ENCODE data around the gene RANBP17.
"Not testable (repeated sequence)": the region's sequence is repeated elsewhere in the genome, so short reads cannot be mapped to it uniquely, and the experiment has no call there.

Gene RANBP17

DNA sequence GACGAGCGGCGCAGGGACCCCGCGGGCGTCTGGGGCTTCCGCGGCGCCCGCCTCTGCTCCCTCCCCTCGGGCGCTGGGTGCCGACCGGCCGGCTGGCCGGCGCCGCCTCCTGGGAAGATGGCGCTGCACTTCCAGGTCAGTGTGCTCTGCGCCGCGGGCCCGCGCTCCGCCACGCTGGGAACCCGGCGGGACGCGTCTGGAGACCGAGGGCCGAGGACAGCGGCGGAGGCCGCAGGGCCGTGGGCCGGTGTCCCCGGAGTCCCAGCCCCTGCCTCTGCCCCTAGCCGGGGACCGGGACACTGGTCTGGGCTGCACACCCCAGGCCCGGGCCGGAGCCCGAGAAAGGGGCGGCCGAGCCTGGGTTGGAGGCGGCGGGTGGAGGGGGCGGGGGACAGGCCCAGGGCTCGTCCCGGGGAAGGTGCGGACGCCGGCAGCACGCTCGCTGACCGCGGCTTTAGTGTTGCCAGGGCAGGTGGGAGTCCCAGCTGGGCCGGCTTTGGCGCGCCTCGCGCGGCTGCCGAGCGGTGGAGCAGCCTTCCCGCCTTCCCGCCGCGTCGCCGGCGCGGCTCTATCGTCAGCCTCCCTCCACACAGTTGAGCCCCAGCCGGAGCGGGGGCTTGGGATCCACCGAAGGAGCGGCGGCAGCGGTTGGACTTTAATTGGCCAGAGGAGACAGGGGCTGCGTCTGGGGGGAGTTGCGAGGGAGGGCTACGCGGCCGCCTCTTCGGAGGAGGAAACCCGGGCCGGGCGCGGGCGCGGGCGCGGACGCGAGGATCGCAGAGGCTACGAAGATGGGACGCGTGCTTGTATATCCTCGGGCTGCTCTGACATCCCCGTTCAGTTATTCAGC is at the start of gene RANBP17:
Gene RANBP17, plus strand, starts transcription at position 102 of the 850 bp plus-strand sequence.
- DNase-seq: peak; percentile 24

- DNase-seq: no peak
Observed at GRCh38 chr5:170813231-170813630, 48.6 kb upstream of the RANBP17 start.

- DNase-seq: no peak
Observed at GRCh38 chr5:170817195-170817594, 44.6 kb upstream of the RANBP17 start.

DNA sequence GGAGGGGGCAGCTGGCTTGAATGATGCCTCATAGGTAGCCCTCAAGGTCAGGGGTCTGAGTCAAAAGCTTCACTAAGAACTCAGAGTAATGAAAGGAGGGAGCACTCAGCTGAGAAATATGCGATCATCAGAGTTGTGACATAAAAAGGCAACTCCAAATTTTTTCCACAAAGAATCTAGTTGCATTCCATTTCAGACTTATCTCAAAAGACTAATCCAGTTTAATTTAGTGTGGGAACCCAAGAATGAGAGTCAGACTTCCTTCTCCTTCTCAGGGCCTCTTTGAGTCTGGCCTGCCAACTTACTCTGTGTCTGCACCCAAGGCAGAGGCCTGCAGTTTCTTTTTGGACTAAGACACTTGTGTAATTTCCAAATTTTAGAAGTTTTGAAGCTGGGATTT is 43.6 kb upstream of the RANBP17 start:
- DNase-seq: no peak

- no peak for DNase-seq
Observed at GRCh38 chr5:170819824-170820223, 42.0 kb upstream of the RANBP17 start.

- DNase-seq: no peak
Observed at GRCh38 chr5:170821257-170821800, 40.5 kb upstream of the RANBP17 start.

GRCh38 chr5:170826117-170826516 is 35.7 kb upstream of the RANBP17 start:
- no peak for DNase-seq

DNA sequence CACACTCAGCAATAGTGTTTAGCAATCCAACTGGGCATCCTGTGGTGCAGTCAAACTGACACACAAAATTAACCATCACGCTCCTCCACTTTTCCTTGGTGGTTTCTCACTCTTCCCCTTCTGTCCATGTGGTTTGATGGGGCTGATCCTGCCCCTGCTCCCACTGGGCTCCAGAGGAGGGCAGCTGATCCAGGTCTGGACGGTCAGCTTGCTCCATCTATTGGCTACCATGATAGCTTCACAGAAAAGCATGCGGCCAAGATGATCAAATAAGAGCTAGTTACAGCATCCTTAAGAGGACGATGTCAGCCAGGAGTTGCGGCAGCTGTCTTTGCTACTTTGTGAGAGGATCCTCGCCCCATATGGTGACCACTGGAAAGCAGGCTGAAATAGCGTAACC is 29.6 kb upstream of the RANBP17 start:
- no peak for DNase-seq

- not testable (repeated sequence) for DNase-seq
Observed at GRCh38 chr5:170833981-170834380, 27.8 kb upstream of the RANBP17 start.

DNA sequence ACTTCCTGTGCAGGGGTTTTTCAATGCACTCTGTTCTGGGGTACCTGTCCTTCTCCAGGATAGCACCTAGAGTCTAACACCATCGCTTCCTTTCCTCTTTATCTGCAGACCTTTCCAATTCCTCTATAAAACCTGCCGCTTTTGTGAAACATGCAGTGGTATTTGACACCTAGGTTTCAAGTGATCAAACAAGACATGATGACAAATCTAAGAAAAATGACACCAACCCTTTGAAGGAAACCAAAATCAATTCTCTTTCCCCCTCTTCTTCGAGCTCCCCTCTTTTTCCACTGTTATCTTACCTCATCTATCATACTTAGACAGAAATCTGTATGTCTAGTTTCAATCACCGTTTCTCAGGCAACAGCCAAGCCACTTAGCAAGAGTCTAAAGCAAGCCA is 25.6 kb upstream of the RANBP17 start:
- DNase-seq: no peak

DNA sequence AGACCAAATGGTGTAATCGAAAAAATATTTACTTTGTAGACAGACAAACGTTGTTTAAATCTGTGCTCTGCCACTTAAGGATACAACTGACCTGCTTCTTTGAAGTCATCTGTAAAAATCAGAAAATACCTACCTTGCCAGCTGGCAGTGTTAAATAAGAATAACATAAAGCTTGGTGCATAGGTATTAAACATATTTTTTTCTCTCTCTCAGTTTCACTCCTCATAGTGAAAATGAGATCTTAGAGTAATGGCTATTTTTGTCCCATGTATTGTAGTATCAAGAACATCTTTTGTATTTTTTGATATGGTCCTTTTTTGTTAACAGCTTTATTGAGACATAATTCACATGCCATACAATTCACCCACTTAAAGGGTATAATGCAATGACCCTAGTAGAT is 17.9 kb upstream of the RANBP17 start:
- DNase-seq: no peak

- no peak for DNase-seq
Observed at GRCh38 chr5:170844651-170845050, 17.2 kb upstream of the RANBP17 start.

DNA sequence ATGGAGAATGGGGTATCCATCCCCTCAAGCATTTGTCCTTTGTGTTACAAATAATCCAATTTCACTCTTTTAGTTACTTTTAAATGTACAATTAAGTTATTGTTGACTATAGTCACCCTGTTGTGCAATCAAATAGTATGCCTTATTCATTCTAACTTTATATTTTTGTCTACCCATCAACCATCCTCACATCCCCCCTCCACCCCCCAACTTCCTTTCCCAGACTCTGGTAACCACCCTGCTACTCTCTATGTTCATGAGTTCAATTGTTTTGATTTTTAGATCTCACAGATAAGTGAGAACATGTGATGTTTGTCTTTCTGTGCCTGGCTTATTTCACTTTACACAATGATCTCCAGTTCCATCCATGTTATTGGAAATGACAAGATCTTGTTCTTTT is 15.4 kb upstream of the RANBP17 start:
- DNase-seq: no peak

DNA sequence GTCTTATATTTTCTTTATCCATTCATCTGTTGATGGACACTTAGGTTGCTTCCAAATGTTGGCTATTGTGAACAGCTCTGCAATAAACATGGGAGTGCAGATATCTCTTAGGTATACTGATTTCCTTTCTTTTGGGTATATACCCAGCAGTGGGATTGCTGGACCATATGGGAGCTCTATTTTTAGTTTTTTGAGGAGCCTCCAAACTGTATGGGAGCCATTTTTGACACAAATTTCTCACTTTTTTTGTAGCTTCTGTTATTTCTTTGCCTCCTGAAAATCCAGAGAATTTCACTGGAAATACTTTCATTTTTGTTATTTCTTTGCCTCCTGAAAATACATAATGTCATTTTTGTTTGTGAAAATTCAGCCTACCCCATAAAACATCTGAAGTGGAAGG is 15.0 kb upstream of the RANBP17 start:
- DNase-seq: no peak

- DNase-seq: no peak
Observed at GRCh38 chr5:170848033-170848432, 13.8 kb upstream of the RANBP17 start.

GRCh38 chr5:170849374-170849773 is 12.4 kb upstream of the RANBP17 start:
- DNase-seq: no peak

DNA sequence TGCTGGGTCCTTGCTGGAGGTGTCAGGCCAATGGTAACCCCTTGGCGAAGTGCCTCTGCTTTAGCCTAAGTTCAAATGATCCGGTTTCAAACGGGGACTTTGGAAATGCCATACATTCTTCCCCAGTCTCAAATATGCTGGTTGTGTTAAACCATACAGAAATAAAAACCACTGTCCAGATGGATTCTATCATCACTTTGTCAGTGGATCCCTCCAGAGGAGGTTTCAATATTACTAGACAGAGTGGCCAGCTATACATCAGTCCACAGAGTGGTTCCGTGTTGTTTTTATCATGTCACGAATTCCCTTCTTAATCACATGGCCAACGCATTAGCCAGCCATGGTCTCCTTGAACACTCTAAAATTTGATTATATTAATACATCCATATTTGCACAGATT is 7.3 kb upstream of the RANBP17 start:
- DNase-seq: no peak

- DNase-seq: no peak
Observed at GRCh38 chr5:170857066-170857465, 4.8 kb upstream of the RANBP17 start.

DNA sequence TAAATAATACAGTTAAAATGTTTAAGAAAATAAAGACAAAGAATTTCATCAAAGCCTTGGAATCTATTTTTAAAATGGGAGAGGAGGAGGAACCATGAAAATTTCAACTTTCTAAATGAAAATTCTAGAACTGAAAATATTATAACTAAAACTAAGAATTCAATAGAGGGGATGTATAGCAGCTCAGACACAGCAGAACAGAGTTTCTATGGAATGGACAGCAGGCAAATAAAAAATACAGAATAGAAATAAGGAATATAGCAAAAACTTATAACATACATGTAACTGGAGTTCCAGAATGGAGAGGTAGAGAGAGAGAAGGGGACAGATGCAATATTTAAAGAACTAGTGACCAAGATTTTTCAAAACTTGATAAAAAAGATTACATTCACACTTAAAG is 1.4 kb upstream of the RANBP17 start:
- no peak for DNase-seq

GRCh38 chr5:170860818-170861666 is 776 bp upstream of the RANBP17 start:
- DNase-seq: no peak

GRCh38 chr5:170861667-170861916 is 226 bp upstream of the RANBP17 start:
- DNase-seq: no peak

DNA sequence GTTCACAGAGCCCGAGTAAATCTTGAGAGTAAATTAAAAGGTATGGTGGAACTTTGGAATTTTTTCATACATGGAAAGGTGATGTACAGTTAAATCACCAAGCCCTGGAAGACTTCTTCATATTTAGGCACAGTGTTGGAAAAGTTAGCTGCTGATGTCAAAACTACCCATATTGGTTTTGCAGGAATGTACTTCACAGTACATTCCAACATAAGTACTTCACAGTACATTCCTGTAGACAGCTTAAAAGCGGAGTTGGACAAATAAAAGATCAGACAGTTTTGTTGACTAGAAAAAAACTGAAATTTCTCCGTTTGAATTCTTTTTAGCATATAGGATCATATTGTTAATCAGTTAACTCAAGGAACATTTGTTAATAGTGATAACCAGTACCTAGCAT is 1.8 kb downstream of the RANBP17 start:
- DNase-seq: no peak

- no peak for DNase-seq
Observed at GRCh38 chr5:170865622-170866021, 3.8 kb downstream of the RANBP17 start.

DNA sequence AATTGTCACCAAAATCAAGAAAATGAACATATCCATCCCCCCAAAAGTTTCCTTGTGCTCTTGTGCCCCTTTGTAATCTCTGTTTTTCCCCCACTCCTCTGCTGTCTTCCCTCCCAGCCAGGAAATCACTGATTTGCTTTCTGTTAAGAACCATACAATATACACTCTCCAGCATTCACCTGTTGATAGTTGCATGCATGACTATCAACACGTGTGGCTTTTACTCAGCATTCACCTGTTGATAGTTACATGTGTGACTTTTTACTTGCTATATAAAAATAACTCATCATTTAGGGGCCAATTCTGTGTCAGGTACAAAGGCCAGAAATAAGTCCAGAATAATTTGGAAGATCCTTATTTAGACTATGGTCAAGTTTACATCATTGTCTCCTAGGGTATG is 6.0 kb downstream of the RANBP17 start:
- no peak for DNase-seq

Measured in stimulated activated CD8-positive, alpha-beta memory T cell treated with anti-CD3 and anti-CD28 coated beads, Interleukin-4, amount 100 ng/mL, for 48 hours (primary cell).